PC-9 (cell line): ENCODE data around the gene AKAP13. TPM values are rescaled to one million over a fixed set of nuclear protein-coding genes. Genes with fewer than 3 reads are reported as not detected.

ENCODE experiments used
- BruUV-seq: library from RNA; stranded (reverse); fragments of 400-500 nt; replicated peaks from 2 replicates; lab custom pipeline; 2021; lab: Mats Ljungman, UMichigan
- CTCF ChIA-PET: fragments of 300-600 bp; sonication (Branson Sonifier 250); formaldehyde crosslinking; loops from one replicate; lab custom pipeline; 2022; ENCODE audit warnings: antibody characterized with exemption; lab: Charles Lee
- POLR2A ChIA-PET: fragments of 300-600 bp; sonication (Branson Sonifier 250); formaldehyde crosslinking; loops from one replicate; lab custom pipeline; 2022; ENCODE audit warnings: antibody characterized with exemption; ENCODE audit not compliant: unreplicated experiment; lab: Charles Lee
- DNase-seq, 2 experiments: peaks; one replicate each; pipeline versions ENCODE4 v3.0.0 to v3.0.0-alpha.2; 2015 to 2022; ENCODE audit warnings: mixed read lengths in 1 of 2
- H2AFZ ChIP-seq: fragments of 200-600 bp; sonication (generic); 2 replicates; pipeline ENCODE4 v1.8.1; 2017; ENCODE audit warnings: antibody characterized with exemption
- H3F3A ChIP-seq: fragments of 200-600 bp; sonication (generic); 2 replicates; pipeline ENCODE4 v1.8.1; 2017; ENCODE audit warnings: antibody characterized with exemption, mild to moderate bottlenecking, low read depth; ENCODE audit not compliant: insufficient read depth
- H3K27ac ChIP-seq: fragments of 200-600 bp; sonication (generic); 2 replicates; pipeline ENCODE4 v1.6.1; 2016; ENCODE audit warnings: mixed run types
- H3K27me3 ChIP-seq: fragments of 200-600 bp; sonication (generic); 2 replicates; pipeline ENCODE4 v1.6.1; 2016; ENCODE audit warnings: low read depth, mixed run types; ENCODE audit not compliant: insufficient read depth
- H3K36me3 ChIP-seq: fragments of 200-600 bp; sonication (generic); 2 replicates; pipeline ENCODE4 v1.6.1; 2016; ENCODE audit warnings: low read depth, mixed run types
- H3K4me1 ChIP-seq: fragments of 200-600 bp; sonication (generic); replicated peaks from 2 replicates; pipeline ENCODE4 v1.6.1; 2016; ENCODE audit warnings: mixed run types; ENCODE audit not compliant: insufficient read depth
- H3K4me2 ChIP-seq: fragments of 200-600 bp; sonication (generic); 2 replicates; pipeline ENCODE4 v1.6.1; 2017; ENCODE audit warnings: mixed run types
- H3K4me3 ChIP-seq: fragments of 200-600 bp; sonication (generic); 2 replicates; pipeline ENCODE4 v1.6.1; 2016; ENCODE audit warnings: mixed run types
- H3K79me2 ChIP-seq: fragments of 200-600 bp; sonication (generic); 2 replicates; pipeline ENCODE4 v1.6.1; 2017; ENCODE audit warnings: low read depth, mixed run types
- H3K9me2 ChIP-seq: fragments of 200-600 bp; sonication (generic); 2 replicates; pipeline ENCODE4 v1.8.1; 2017; ENCODE audit warnings: mild to moderate bottlenecking; ENCODE audit not compliant: insufficient read depth
- H3K9me3 ChIP-seq: fragments of 200-600 bp; sonication (generic); 2 replicates; pipeline ENCODE4 v1.8.1; 2016; ENCODE audit warnings: low read depth; ENCODE audit not compliant: insufficient read depth
- H4K20me1 ChIP-seq: fragments of 200-600 bp; sonication (generic); 2 replicates; pipeline ENCODE4 v1.8.1; 2017; ENCODE audit not compliant: insufficient read depth
- CTCF ChIP-seq: fragments of 200-600 bp; sonication (generic); conservative IDR thresholded peaks from 2 replicates; pipeline ENCODE4 v1.6.1; 2017; ENCODE audit warnings: mixed run types, antibody characterized with exemption, mild to moderate bottlenecking, moderate library complexity
- EZH2 ChIP-seq: fragments of 200-600 bp; sonication (generic); IDR thresholded peaks from 2 replicates; pipeline ENCODE4 v1.8.0; 2017; ENCODE audit warnings: antibody characterized with exemption, low read depth
- intact Hi-C: fragments of 100-400 bp; cut with micrococcal nuclease; formaldehyde crosslinking; loops from one replicate; pipeline ENCODE4 v1.10.0; 2022; ENCODE audit not compliant: unreplicated experiment
- total RNA-seq: library from RNA; stranded (reverse); gene quantifications from 2 replicates; pipeline ENCODE4 v1.2.3, GENCODE V29; 2021

Gene AKAP13
- total RNA-seq, 1 experiment from 2014 or later: 82.5 TPM

- Histone ChIP-seq H2AFZ (no peak overlapping the region), H3K9me3 (no peaks in the 10 kb centered on the region), H4K20me1 (peaks cover 9% of the 10 kb centered on the region; the same call in 1 of the 2 replicates), H3K4me1 (no peaks in the 10 kb centered on the region), H3K79me2 (peaks cover 86% of the 10 kb centered on the region), H3F3A (peaks cover 9% of the 10 kb centered on the region), H3K27me3 (no peaks in the 10 kb centered on the region), H3K36me3 (no peaks in the 10 kb centered on the region), H3K9me2 (no peaks in the 10 kb centered on the region), H3K4me3 (no peak overlapping the region), H3K4me2 (no peak overlapping the region), H3K27ac (no peak overlapping the region)
- ChIA-PET POLR2A (interaction anchor here (0.6 kb wide), 1 partner anchor 84 kb away, joined by 10 read pairs; no protein-coding TSS in a partner anchor), CTCF (interaction anchor here (1.1 to 1.8 kb wide), 3 partner anchors 17 to 208 kb away, joined by 4 to 7 read pairs (median 5); no protein-coding TSS in a partner anchor)
- peak; percentile 11 to 38 for DNase-seq
- no TSS peak for BruUV-seq
- TF ChIP-seq CTCF (peak; percentile 70), EZH2 (no peak)
- intact Hi-C loops: loop anchor here (1.0 to 2.0 kb wide), 2 partner anchors 174 to 209 kb away; no protein-coding TSS in a partner anchor
These were observed 124.6 kb downstream of the AKAP13 start for GRCh38 chr15:85504749-85505676.

DNA sequence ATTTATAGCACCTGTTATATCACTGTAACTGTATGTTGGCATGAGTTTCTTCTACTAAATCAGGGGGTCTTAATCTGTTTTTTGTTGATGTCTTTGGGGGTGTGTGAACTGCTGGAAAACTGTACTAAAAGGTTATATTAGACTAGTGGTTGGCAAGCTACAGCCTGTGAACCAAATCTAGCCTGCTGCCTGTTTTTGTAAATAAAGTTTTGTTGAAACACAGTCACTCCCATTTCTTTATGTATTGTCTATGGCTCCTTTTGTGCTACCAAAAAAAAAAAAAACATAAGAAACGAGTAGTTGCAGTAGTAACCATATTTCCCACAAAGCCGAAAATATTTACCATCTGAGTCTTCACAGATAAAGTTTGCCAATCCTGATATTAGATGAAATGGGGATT is 126.7 kb downstream of the AKAP13 start:
- Histone ChIP-seq H3K4me1 (no peaks in the 10 kb centered on the region), H4K20me1 (peaks cover 8% of the 10 kb centered on the region; the same call in 1 of the 2 replicates), H3K36me3 (no peaks in the 10 kb centered on the region), H2AFZ (no peak overlapping the region), H3K79me2 (peaks cover 83% of the 10 kb centered on the region), H3K9me2 (no peaks in the 10 kb centered on the region), H3K27ac (no peak overlapping the region), H3K4me2 (no peak overlapping the region), H3K4me3 (no peak overlapping the region), H3K27me3 (no peaks in the 10 kb centered on the region), H3K9me3 (no peaks in the 10 kb centered on the region), H3F3A (peaks cover 9% of the 10 kb centered on the region)
- ChIA-PET CTCF (no interaction called here), POLR2A (no interaction called here)
- TF ChIP-seq CTCF: no peak
- TF ChIP-seq EZH2: no peak
- intact Hi-C loops: no loop called here
- BruUV-seq: no TSS peak
- no peak for DNase-seq

DNA sequence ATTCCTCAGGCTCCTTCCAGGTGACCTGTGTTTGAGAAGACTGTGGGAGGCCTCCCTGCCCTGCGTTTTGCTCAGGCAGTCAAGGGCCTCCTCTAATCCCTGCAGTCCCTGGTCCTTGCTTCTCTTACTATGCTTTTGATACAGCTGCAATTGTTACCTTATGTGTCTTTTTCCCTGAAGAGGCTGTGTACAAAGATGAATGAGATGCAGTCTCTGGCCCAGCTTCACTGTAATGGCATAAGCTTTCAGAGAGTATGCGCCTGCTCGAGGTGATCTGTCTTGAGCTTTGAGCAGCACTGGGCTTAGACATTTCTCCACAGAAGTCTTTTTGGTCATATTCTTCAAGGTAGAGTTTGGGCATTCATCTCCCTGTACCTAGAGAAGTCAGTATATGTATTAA is 129.6 kb downstream of the AKAP13 start:
- peaks cover 88% of the 10 kb centered on the region for H3K79me2 ChIP-seq

More for the DNA sequence above, 129.6 kb downstream of the AKAP13 start:
- BruUV-seq: no TSS peak
- H3K27me3 ChIP-seq: no peaks in the 10 kb centered on the region
- H3K4me3 ChIP-seq: no peak overlapping the region
- intact Hi-C loops: no loop called here
- no peak overlapping the region for H3K4me2 ChIP-seq
- no peaks in the 10 kb centered on the region; the same call in 1 of the 2 replicates for H4K20me1 ChIP-seq
- ChIA-PET CTCF (no interaction called here), POLR2A (no interaction called here)
- no peaks in the 10 kb centered on the region for H3K9me2 ChIP-seq
- no peaks in the 10 kb centered on the region for H3K9me3 ChIP-seq
- TF ChIP-seq CTCF: no peak
- no peak for TF ChIP-seq EZH2
- no peaks in the 10 kb centered on the region for H3K36me3 ChIP-seq
- H2AFZ ChIP-seq: no peak overlapping the region
- no peaks in the 10 kb centered on the region for H3K4me1 ChIP-seq
- H3F3A ChIP-seq: peaks cover 4% of the 10 kb centered on the region
- DNase-seq: no peak
- no peak overlapping the region for H3K27ac ChIP-seq
